NCI-H2029 (cell line): Measurements from ENCODE around the gene S100A8.
A peak's percentile ranks its signal among the peaks of the same experiment; 100 is the strongest.
"Not testable (repeated sequence)": the region's sequence is repeated elsewhere in the genome, so short reads cannot be mapped to it uniquely, and the experiment has no call there.

Source experiments
- DNase-seq: peaks from one replicate; lab custom pipeline; 2025; lab: John Stamatoyannopoulos, UW

The S100A8 gene

GRCh38 chr1:153390938-153391710, at the start of gene S100A8:
Gene S100A8 (minus strand): TSS chr1:153391073. CDS start chr1:153390535, 538 bp downstream.
- peak; percentile 23 for DNase-seq

GRCh38 chr1:153439273-153439672, 48.4 kb upstream of the S100A8 start:
- no peak for DNase-seq

- no peak for DNase-seq
These were observed 47.7 kb upstream of the S100A8 start for GRCh38 chr1:153438599-153438998.

GRCh38 chr1:153437236-153437635, 46.4 kb upstream of the S100A8 start:
- DNase-seq, result no peak

- no peak for DNase-seq
These were observed 44.0 kb upstream of the S100A8 start for GRCh38 chr1:153434746-153435455.

- no peak for DNase-seq
These were observed 42.2 kb upstream of the S100A8 start for GRCh38 chr1:153432874-153433681.

GRCh38 chr1:153431928-153432327, 41.1 kb upstream of the S100A8 start:
- no peak for DNase-seq

GRCh38 chr1:153431427-153431826, 40.6 kb upstream of the S100A8 start:
- no peak for DNase-seq

- DNase-seq, result no peak
These were observed 40.1 kb upstream of the S100A8 start for GRCh38 chr1:153431002-153431401.

GRCh38 chr1:153430561-153430960, 39.7 kb upstream of the S100A8 start:
- DNase-seq, result no peak

- no peak for DNase-seq
These were observed 39.3 kb upstream of the S100A8 start for GRCh38 chr1:153430166-153430553.

- no peak for DNase-seq
These were observed 38.6 kb upstream of the S100A8 start for GRCh38 chr1:153429266-153430165.

- no peak for DNase-seq
These were observed 37.9 kb upstream of the S100A8 start for GRCh38 chr1:153428791-153429190.

- no peak for DNase-seq
These were observed 37.3 kb upstream of the S100A8 start for GRCh38 chr1:153428073-153428638.

GRCh38 chr1:153426809-153427208, 35.9 kb upstream of the S100A8 start:
- DNase-seq, result no peak

GRCh38 chr1:153422450-153423068, 31.7 kb upstream of the S100A8 start:
- no peak for DNase-seq

- no peak for DNase-seq
These were observed 29.4 kb upstream of the S100A8 start for GRCh38 chr1:153420306-153420705.

- DNase-seq, result not testable (repeated sequence)
These were observed 28.5 kb upstream of the S100A8 start for GRCh38 chr1:153419436-153419793.

GRCh38 chr1:153418758-153419435, 28.0 kb upstream of the S100A8 start:
- DNase-seq, result not testable (repeated sequence)
